GM19193 (cell line): ENCODE data around the gene NDUFS2.

Experiments
- POLR2A ChIP-seq: IDR thresholded peaks from 4 replicates; pipeline ENCODE4 v1.6.1; 2011; ENCODE audit not compliant: insufficient read depth, insufficient read length; ENCODE audit errors: extremely low read depth

Gene NDUFS2

GRCh38 chr1:161198194-161198896 lies 3.8 kb upstream of the NDUFS2 start:
- no peak for TF ChIP-seq POLR2A

- TF ChIP-seq POLR2A = no peak
Measured at GRCh38 chr1:161198897-161199431, 3.2 kb upstream of the NDUFS2 start, which contains the start of gene ADAMTS4. Gene ADAMTS4, minus strand, starts transcription at chr1:161199054. Its CDS starts 427 bp downstream, at chr1:161198627.

- TF ChIP-seq POLR2A = no peak
Measured at GRCh38 chr1:161199506-161200139, 2.5 kb upstream of the NDUFS2 start.

GRCh38 chr1:161200421-161200991 lies 1.7 kb upstream of the NDUFS2 start:
- TF ChIP-seq POLR2A = no peak

- no peak for TF ChIP-seq POLR2A
Measured at GRCh38 chr1:161200992-161201835, 953 bp upstream of the NDUFS2 start.

GRCh38 chr1:161206411-161207140 lies 4.4 kb downstream of the NDUFS2 start:
- TF ChIP-seq POLR2A = no peak

- TF ChIP-seq POLR2A = no peak
Measured at GRCh38 chr1:161207173-161207572, 5.0 kb downstream of the NDUFS2 start.

- TF ChIP-seq POLR2A = no peak
Measured at GRCh38 chr1:161209790-161210409, 7.7 kb downstream of the NDUFS2 start.

GRCh38 chr1:161214369-161214768 lies 12.2 kb downstream of the NDUFS2 start:
- TF ChIP-seq POLR2A = no peak

- no peak for TF ChIP-seq POLR2A
Measured at GRCh38 chr1:161215076-161215475, 12.9 kb downstream of the NDUFS2 start, which contains the start of gene FCER1G. Gene FCER1G, plus strand, starts transcription at chr1:161215295. Its CDS starts 27 bp downstream, at chr1:161215322.

- TF ChIP-seq POLR2A = no peak
Measured at GRCh38 chr1:161216945-161217712, 15.0 kb downstream of the NDUFS2 start.

GRCh38 chr1:161217831-161218230 lies 15.7 kb downstream of the NDUFS2 start:
- no peak for TF ChIP-seq POLR2A
